ENCODE data around the gene SOX1.

Gene SOX1

DNA sequence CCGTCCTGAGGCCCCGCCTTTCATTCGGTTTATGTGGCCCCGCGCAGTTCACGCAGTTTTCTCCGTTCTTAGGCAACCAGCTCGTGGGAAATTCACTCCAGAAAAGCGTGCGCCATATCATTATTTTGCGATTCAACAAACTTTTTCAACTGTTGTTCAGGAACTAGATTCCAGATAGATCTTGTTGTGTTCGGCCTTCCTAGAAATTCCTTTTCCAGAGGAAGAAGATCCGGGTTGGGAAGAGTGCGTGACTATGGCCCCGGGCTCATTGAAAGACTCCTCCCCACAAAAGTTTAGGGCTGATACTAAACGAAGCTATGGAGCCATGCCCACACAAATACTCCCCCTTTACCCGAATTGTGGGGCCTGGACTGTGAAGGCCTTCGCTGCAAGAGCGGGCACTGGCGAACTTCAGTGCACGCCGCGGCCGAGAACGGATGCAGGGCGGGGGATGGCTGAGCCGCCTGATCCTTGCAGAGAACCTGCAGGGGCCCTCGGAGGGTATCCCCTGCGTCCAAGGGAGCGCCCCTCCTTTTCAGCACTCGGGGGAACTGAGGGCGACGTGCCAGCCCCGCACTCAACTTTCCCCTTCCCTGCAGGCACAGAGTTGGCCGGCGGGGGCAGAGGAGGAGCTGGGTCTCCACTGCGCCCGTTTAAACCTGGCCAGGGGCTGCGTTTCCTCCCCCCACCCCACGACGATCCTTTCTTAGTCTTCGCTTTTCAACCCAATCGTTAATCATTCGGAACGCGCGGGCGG, 904 bp upstream of the SOX1 start:
- Histone ChIP-seq H2AFZ (no peak overlapping the region), H3K4me3 (ENCODE audit: low read depth, low read length) (peak overlapping the region; percentile 16), H3K79me2 (no peaks in the 10 kb centered on the region), H3K9me3 (ENCODE audit: control insufficient read depth, low read length) (no peaks in the 10 kb centered on the region), H3K27me3 (ENCODE audit: control insufficient read depth, insufficient read depth, low read length) (peaks cover 37% of the 10 kb centered on the region), H3K4me1 (no peaks in the 10 kb centered on the region), H3K4me2 (ENCODE audit: low read length) (peak overlapping the region; percentile 44), H3K27ac (no peak overlapping the region), H3K36me3 (ENCODE audit: control insufficient read depth, insufficient read depth, low read length) (no peaks in the 10 kb centered on the region), H3K9ac (no peak overlapping the region)
- TF ChIP-seq CTCF (IDR thresholded peaks at IDR 0.05) = no peak

- H3K9ac ChIP-seq = no peak overlapping the region
- H3K27ac ChIP-seq = no peak overlapping the region
- TF ChIP-seq CTCF (IDR thresholded peaks at IDR 0.05) = no peak
- H3K79me2 ChIP-seq = no peaks in the 10 kb centered on the region
- H2AFZ ChIP-seq = no peak overlapping the region
- H3K4me1 ChIP-seq = no peaks in the 10 kb centered on the region
- peaks cover 37% of the 10 kb centered on the region for H3K27me3 ChIP-seq (ENCODE audit: control insufficient read depth, insufficient read depth, low read length)
- no peaks in the 10 kb centered on the region for H3K9me3 ChIP-seq (ENCODE audit: control insufficient read depth, low read length)
- H3K4me2 ChIP-seq (ENCODE audit: low read length) = peak overlapping the region; percentile 44
- H3K4me3 ChIP-seq (ENCODE audit: low read depth, low read length) = peak overlapping the region; percentile 16
- no peaks in the 10 kb centered on the region for H3K36me3 ChIP-seq (ENCODE audit: control insufficient read depth, insufficient read depth, low read length)
Observed at GRCh38 chr13:112066624-112067004, 335 bp upstream of the SOX1 start.

DNA sequence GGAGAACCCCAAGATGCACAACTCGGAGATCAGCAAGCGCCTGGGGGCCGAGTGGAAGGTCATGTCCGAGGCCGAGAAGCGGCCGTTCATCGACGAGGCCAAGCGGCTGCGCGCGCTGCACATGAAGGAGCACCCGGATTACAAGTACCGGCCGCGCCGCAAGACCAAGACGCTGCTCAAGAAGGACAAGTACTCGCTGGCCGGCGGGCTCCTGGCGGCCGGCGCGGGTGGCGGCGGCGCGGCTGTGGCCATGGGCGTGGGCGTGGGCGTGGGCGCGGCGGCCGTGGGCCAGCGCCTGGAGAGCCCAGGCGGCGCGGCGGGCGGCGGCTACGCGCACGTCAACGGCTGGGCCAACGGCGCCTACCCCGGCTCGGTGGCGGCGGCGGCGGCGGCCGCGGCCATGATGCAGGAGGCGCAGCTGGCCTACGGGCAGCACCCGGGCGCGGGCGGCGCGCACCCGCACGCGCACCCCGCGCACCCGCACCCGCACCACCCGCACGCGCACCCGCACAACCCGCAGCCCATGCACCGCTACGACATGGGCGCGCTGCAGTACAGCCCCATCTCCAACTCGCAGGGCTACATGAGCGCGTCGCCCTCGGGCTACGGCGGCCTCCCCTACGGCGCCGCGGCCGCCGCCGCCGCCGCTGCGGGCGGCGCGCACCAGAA, 1.1 kb downstream of the SOX1 start:
- Histone ChIP-seq H3K27me3 (ENCODE audit: control insufficient read depth, insufficient read depth, low read length) (peaks cover 38% of the 10 kb centered on the region), H3K4me2 (ENCODE audit: low read length) (no peak overlapping the region), H3K4me1 (no peaks in the 10 kb centered on the region), H3K9me3 (ENCODE audit: control insufficient read depth, low read length) (no peaks in the 10 kb centered on the region), H3K9ac (no peak overlapping the region), H3K4me3 (ENCODE audit: low read depth, low read length) (no peak overlapping the region), H3K36me3 (ENCODE audit: control insufficient read depth, insufficient read depth, low read length) (no peaks in the 10 kb centered on the region), H3K27ac (no peak overlapping the region), H3K79me2 (no peaks in the 10 kb centered on the region), H2AFZ (no peak overlapping the region)
- TF ChIP-seq CTCF (IDR thresholded peaks at IDR 0.05) = no peak

- no peak overlapping the region for H3K4me3 ChIP-seq (ENCODE audit: low read depth, low read length)
- H3K9ac ChIP-seq = no peak overlapping the region
- H3K4me1 ChIP-seq = no peaks in the 10 kb centered on the region
- H3K27me3 ChIP-seq (ENCODE audit: control insufficient read depth, insufficient read depth, low read length) = peaks cover 35% of the 10 kb centered on the region
- TF ChIP-seq CTCF (IDR thresholded peaks at IDR 0.05) = no peak
- H3K9me3 ChIP-seq (ENCODE audit: control insufficient read depth, low read length) = no peaks in the 10 kb centered on the region
- H3K79me2 ChIP-seq = no peaks in the 10 kb centered on the region
- H3K4me2 ChIP-seq (ENCODE audit: low read length) = no peak overlapping the region
- H3K36me3 ChIP-seq (ENCODE audit: control insufficient read depth, insufficient read depth, low read length) = no peaks in the 10 kb centered on the region
- no peak overlapping the region for H2AFZ ChIP-seq
- H3K27ac ChIP-seq = no peak overlapping the region
Observed at GRCh38 chr13:112068540-112069060, 1.7 kb downstream of the SOX1 start.

Measured in parathyroid adenoma (tissue), 2 donors.